HL-60/S4 treated with retinoic acid at 250 ng/mL for 4 days and 3 days (cell line): Measurements from ENCODE around the gene THOC5.
"Not testable (repeated sequence)": the region's sequence is repeated elsewhere in the genome, so short reads cannot be mapped to it uniquely, and the experiment has no call there.

Experiments used
- in situ Hi-C: fragments of 300-500 bp; cut with MboI; formaldehyde crosslinking; loops from 2 replicates; pipeline ENCODE4 v1.7.0; 2022; ENCODE audit warnings: low sequenced_read_pairs

THOC5 gene

GRCh38 chr22:29553351-29554224 lies at the start of gene THOC5:
THOC5 (minus strand) TSS chr22:29553757; CDS start chr22:29549147, 4,610 bp downstream.
- in situ Hi-C loops, result no loop called here

- in situ Hi-C loops, result no loop called here
These were observed 45.1 kb upstream of the THOC5 start for GRCh38 chr22:29598684-29599020.

GRCh38 chr22:29597871-29598683 lies 44.5 kb upstream of the THOC5 start:
- in situ Hi-C loops, result not testable (repeated sequence)

- in situ Hi-C loops, result no loop called here
These were observed 42.9 kb upstream of the THOC5 start for GRCh38 chr22:29596408-29596807.

GRCh38 chr22:29594447-29594846 lies 40.9 kb upstream of the THOC5 start:
- in situ Hi-C loops, result not testable (repeated sequence)

- in situ Hi-C loops, result no loop called here
These were observed 40.4 kb upstream of the THOC5 start for GRCh38 chr22:29593923-29594322.

- in situ Hi-C loops, result no loop called here
These were observed 34.6 kb upstream of the THOC5 start for GRCh38 chr22:29587938-29588699.

- in situ Hi-C loops, result not testable (repeated sequence)
These were observed 32.7 kb upstream of the THOC5 start for GRCh38 chr22:29586193-29586705.

- in situ Hi-C loops, result no loop called here
These were observed 31.4 kb upstream of the THOC5 start for GRCh38 chr22:29584975-29585374.

GRCh38 chr22:29581799-29582198 lies 28.2 kb upstream of the THOC5 start:
- in situ Hi-C loops, result no loop called here

- in situ Hi-C loops, result no loop called here
These were observed 26.7 kb upstream of the THOC5 start for GRCh38 chr22:29580200-29580810.

- in situ Hi-C loops, result no loop called here
These were observed 25.1 kb upstream of the THOC5 start for GRCh38 chr22:29578462-29579200.

- in situ Hi-C loops, result no loop called here
These were observed 21.3 kb upstream of the THOC5 start for GRCh38 chr22:29574762-29575450.

- in situ Hi-C loops, result no loop called here
These were observed 17.5 kb upstream of the THOC5 start for GRCh38 chr22:29570912-29571549.

- in situ Hi-C loops, result no loop called here
These were observed 16.9 kb upstream of the THOC5 start for GRCh38 chr22:29570456-29570855.

- in situ Hi-C loops, result no loop called here
These were observed 15.6 kb upstream of the THOC5 start for GRCh38 chr22:29569011-29569678.

- in situ Hi-C loops, result no loop called here
These were observed 13.8 kb upstream of the THOC5 start for GRCh38 chr22:29567338-29567737.

- in situ Hi-C loops, result not testable (repeated sequence)
These were observed 13.0 kb upstream of the THOC5 start for GRCh38 chr22:29566513-29566912.
